H1 (cell line): Measurements from ENCODE around the gene CDC45. TPM values are rescaled to one million over a fixed set of nuclear protein-coding genes. Genes with fewer than 3 reads are reported as not detected.

Source experiments
- BCL11A ChIP-seq, 2 experiments: IDR thresholded peaks; one replicate each; pipeline ENCODE4 v1.6.1; 2011; ENCODE audit warnings: low read depth in 2 of 2, low read length in 2 of 2, mild to moderate bottlenecking in 2 of 2
- CHD1 ChIP-seq: IDR thresholded peaks from 2 replicates; pipeline ENCODE4 v1.6.1; 2012; ENCODE audit warnings: low read depth, low read length, improper control_type of control experiment
- FOSL1 ChIP-seq: IDR thresholded peaks from 2 replicates; pipeline ENCODE4 v1.6.1; 2011; ENCODE audit warnings: mild to moderate bottlenecking, low read depth, low read length, moderate library complexity; ENCODE audit not compliant: insufficient read depth
- MAFK ChIP-seq: IDR thresholded peaks from 2 replicates; pipeline ENCODE4 v1.6.1; 2012; ENCODE audit warnings: low read depth, mild to moderate bottlenecking, improper control_type of control experiment, low read length
- RNF2 ChIP-seq: fragments of 200-900, 300-1000 bp; sonication (generic); IDR thresholded peaks from 2 replicates; pipeline ENCODE4 v1.7.1; 2016; ENCODE audit warnings: borderline replicate concordance, low read depth, mild to moderate bottlenecking, antibody characterized with exemption, low read length; ENCODE audit not compliant: poor library complexity, severe bottlenecking; ENCODE audit errors: missing control alignments
- TBP ChIP-seq: IDR thresholded peaks from 2 replicates; pipeline ENCODE4 v1.6.1; 2011; ENCODE audit warnings: low read depth, low read length, improper control_type of control experiment
- polyA plus RNA-seq, 7 experiments: library from polyadenylated mRNA; depleted of rRNA in 3 of 7; stranded (reverse) in 5 of 7; unstranded in 2 of 7; fragments of >200 nt in 5 of 7; fragments of 200-250 nt in 2 of 7; gene quantifications; 1 replicate in 5 of 7; 2 replicates in 1 of 7; 4 replicates in 1 of 7; pipeline versions ENCODE4 v1.2.1 to v1.2.3, GENCODE V29; 2011 to 2013; ENCODE audit warnings: missing spikeins in 2 of 7, mixed read lengths in 2 of 7
- total RNA-seq: library from RNA; stranded (reverse); fragmentation: NEBNext Ultra II Directional; extraction: Animal tissue kit (Norgen Biotek cat#: 25700); gene quantifications from 2 replicates; pipeline ENCODE4 v1.2.1, GENCODE V29; 2021
- TF ChIP-seq, protein P1 (sequence below): IDR thresholded peaks from 2 replicates; pipeline ENCODE4 v1.6.1; 2011; ENCODE audit warnings: low read length, improper control_type of control experiment

The CDC45 gene
- total and polyA plus RNA-seq, 2 of the 8 experiments (the other 6 are each of a cell fraction or from before 2014, with no cell fraction given): 31.9 to 37.7 TPM

DNA sequence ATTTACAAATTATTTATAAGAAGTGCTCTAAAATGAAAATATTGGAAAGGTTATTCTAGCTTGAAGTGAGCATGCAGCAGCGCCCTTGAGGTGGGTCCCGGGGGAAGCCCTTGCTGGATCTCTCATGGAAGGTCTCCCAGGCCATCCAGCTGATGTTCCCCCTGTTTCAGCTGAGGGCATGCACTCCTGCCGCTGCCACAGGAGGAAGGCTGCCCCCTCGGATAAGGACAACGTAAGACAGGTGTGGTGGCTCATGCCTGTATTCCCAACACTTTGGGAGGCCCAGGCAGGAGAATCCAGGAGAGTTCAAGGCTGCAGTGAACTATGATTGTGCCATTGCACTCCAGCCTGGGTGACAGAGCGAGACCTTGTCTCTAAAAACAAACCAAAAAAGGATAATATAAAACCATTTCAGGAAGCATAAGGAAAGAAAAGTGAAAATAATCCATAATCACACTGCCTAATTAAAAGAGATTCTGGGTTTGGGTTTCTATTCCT is 15.0 kb downstream of the CDC45 start (continued):
- no peak for TF ChIP-seq FOSL1
- no peak for TF ChIP-seq TBP
- TF ChIP-seq, protein P1, sequence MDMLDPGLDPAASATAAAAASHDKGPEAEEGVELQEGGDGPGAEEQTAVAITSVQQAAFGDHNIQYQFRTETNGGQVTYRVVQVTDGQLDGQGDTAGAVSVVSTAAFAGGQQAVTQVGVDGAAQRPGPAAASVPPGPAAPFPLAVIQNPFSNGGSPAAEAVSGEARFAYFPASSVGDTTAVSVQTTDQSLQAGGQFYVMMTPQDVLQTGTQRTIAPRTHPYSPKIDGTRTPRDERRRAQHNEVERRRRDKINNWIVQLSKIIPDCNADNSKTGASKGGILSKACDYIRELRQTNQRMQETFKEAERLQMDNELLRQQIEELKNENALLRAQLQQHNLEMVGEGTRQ: no peak
- TF ChIP-seq BCL11A (IDR thresholded peaks at IDR 0.05; ENCODE audit: low read depth in 2 of 2, low read length in 2 of 2): no peak
- TF ChIP-seq RNF2: no peak
- TF ChIP-seq MAFK: no peak
- TF ChIP-seq CHD1: no peak
